Sigmoid colon (tissue), 7 donors: ENCODE measurements around the gene CACNA1G. TPM values are rescaled to one million over a fixed set of nuclear protein-coding genes. Genes with fewer than 3 reads are reported as not detected.

Experiments
- DNase-seq: peaks from one replicate; pipeline ENCODE4 v3.0.0-alpha.2; 2019
- H3K27ac ChIP-seq, 4 donors: fragments of 200-600 bp; sonication (generic); one replicate each; pipeline ENCODE4 v1.5.1; 2016 to 2019; ENCODE audit warnings: mild to moderate bottlenecking in 1 of 4
- H3K27me3 ChIP-seq, 3 donors: fragments of 200-600 bp; sonication (generic); one replicate each; pipeline ENCODE4 v1.5.1; 2019; ENCODE audit warnings: mild to moderate bottlenecking in 1 of 3
- H3K36me3 ChIP-seq, 4 donors: fragments of 200-600 bp; sonication (generic); one replicate each; pipeline ENCODE4 v1.5.1; 2016 to 2019
- H3K4me1 ChIP-seq, 4 donors: fragments of 200-600 bp; sonication (generic); one replicate each; pipeline ENCODE4 v1.5.1; 2017 to 2019
- H3K4me3 ChIP-seq, 4 donors: fragments of 200-600 bp; sonication (generic); one replicate each; pipeline ENCODE4 v1.5.1; 2017 to 2019; ENCODE audit warnings: mild to moderate bottlenecking in 2 of 4, moderate library complexity in 1 of 4
- H3K9me3 ChIP-seq, 4 donors: fragments of 200-600 bp in 3 of 4; sonication (generic) in 3 of 4; one replicate each; pipeline versions ENCODE4 v1.5.1 to v1.6.1; 2013 to 2019
- CTCF ChIP-seq, 4 experiments: fragments of 450-650 bp in 3 of 4; fragments of 200-600 bp in 1 of 4; IDR thresholded peaks; one replicate each; pipeline ENCODE4 v1.5.1; 2016 to 2019; ENCODE audit warnings: antibody characterized with exemption in 4 of 4, mild to moderate bottlenecking in 3 of 4, moderate library complexity in 2 of 4
- EP300 ChIP-seq, 4 donors: sonication (generic); formaldehyde crosslinking; IDR thresholded peaks; one replicate each; pipeline ENCODE4 v1.6.1; 2017; ENCODE audit warnings: antibody characterized with exemption in 4 of 4
- POLR2A ChIP-seq, 2 donors: fragments of 450-650 bp; IDR thresholded peaks; one replicate each; pipeline ENCODE4 v1.6.1; 2016; ENCODE audit warnings: antibody characterized with exemption in 2 of 2, mild to moderate bottlenecking in 2 of 2, moderate library complexity in 2 of 2
- POLR2AphosphoS5 ChIP-seq, 4 donors: sonication (generic); formaldehyde crosslinking; IDR thresholded peaks; one replicate each; pipeline ENCODE4 v1.6.1; 2017; ENCODE audit warnings: antibody characterized with exemption in 4 of 4
- WGBS, 2 donors: extraction: QIAGEN DNeasy Blood & Tissue Kit; methylation state at CpG; one replicate each; pipeline ENCODE4 v1.1.7; 2013; 5-methylcytosine and 5-hydroxymethylcytosine counted together
- intact Hi-C: fragments of 100-400 bp; cut with DNase I; formaldehyde crosslinking; loops from one replicate; pipeline ENCODE4 v1.15.1; 2023
- polyA plus RNA-seq, 3 donors: library from polyadenylated mRNA; stranded (reverse); fragments of 200-250 nt; gene quantifications; one replicate each; pipeline ENCODE4 v1.2.3, GENCODE V29; 2013
- total RNA-seq, 4 donors: library from RNA; depleted of rRNA; stranded (reverse); fragments of >200 nt; gene quantifications; one replicate each; pipeline ENCODE4 v1.1.0, GENCODE V29; 2016
- donor health status: healthy with polysubstance abuse.
- donor health status: Bipolar disorder and iron deficiency.
- donor health status: healthy.

Gene CACNA1G
- total and polyA plus RNA-seq, 7 donors, result under 0.01 to 1.4 (median 0.34) TPM; not detected in 1

- H3K27me3 ChIP-seq, result peaks cover 0 to 6% (median 0%) of the 10 kb centered on the region in 3 donors
- H3K4me1 ChIP-seq, result no peaks in the 10 kb centered on the region
- no peak for DNase-seq
- H3K27ac ChIP-seq, result no peak overlapping the region
- intact Hi-C loops, result no loop called here
- WGBS, 2 donors, result 71 to 75% methylated on average over 13 of the region's 13 CpGs
- no peaks in the 10 kb centered on the region for H3K9me3 ChIP-seq
- no peaks in the 10 kb centered on the region for H3K36me3 ChIP-seq
- H3K4me3 ChIP-seq, result no peak overlapping the region
- TF ChIP-seq POLR2A (IDR thresholded peaks at IDR 0.05) (no peak), CTCF (IDR thresholded peaks at IDR 0.05) (no peak), EP300 (IDR thresholded peaks at IDR 0.05) (no peak), POLR2AphosphoS5 (IDR thresholded peaks at IDR 0.05) (no peak)
Observed at GRCh38 chr17:50576864-50577263, 16.3 kb downstream of the CACNA1G start.

- Histone ChIP-seq H3K4me3 (no peak overlapping the region), H3K9me3 (no peaks in the 10 kb centered on the region), H3K4me1 (no peaks in the 10 kb centered on the region), H3K27ac (no peak overlapping the region), H3K27me3 (peaks cover 0 to 6% (median 0%) of the 10 kb centered on the region in 3 donors), H3K36me3 (no peaks in the 10 kb centered on the region)
- intact Hi-C loops, result no loop called here
- TF ChIP-seq POLR2AphosphoS5 (IDR thresholded peaks at IDR 0.05) (no peak), CTCF (IDR thresholded peaks at IDR 0.05) (no peak), POLR2A (IDR thresholded peaks at IDR 0.05) (no peak), EP300 (IDR thresholded peaks at IDR 0.05) (no peak)
- DNase-seq, result no peak
- WGBS, 2 donors, result 72 to 90% methylated on average over 13 of the region's 13 CpGs
Observed at GRCh38 chr17:50577451-50577954, 17.0 kb downstream of the CACNA1G start.

- Histone ChIP-seq H3K27ac (no peak overlapping the region), H3K4me3 (no peak overlapping the region), H3K27me3 (peaks cover 0 to 6% (median 0%) of the 10 kb centered on the region in 3 donors), H3K4me1 (no peaks in the 10 kb centered on the region), H3K9me3 (no peaks in the 10 kb centered on the region), H3K36me3 (no peaks in the 10 kb centered on the region)
- TF ChIP-seq POLR2AphosphoS5 (IDR thresholded peaks at IDR 0.05) (no peak), POLR2A (IDR thresholded peaks at IDR 0.05) (no peak), CTCF (IDR thresholded peaks at IDR 0.05) (no peak), EP300 (IDR thresholded peaks at IDR 0.05) (no peak)
- DNase-seq, result no peak
- intact Hi-C loops, result no loop called here
- 83% methylated on average over 16 of the region's 16 CpGs for WGBS, 2 donors
Observed at GRCh38 chr17:50578173-50578572, 17.7 kb downstream of the CACNA1G start.

GRCh38 chr17:50579399-50579798, 18.9 kb downstream of the CACNA1G start:
- Histone ChIP-seq H3K36me3 (no peaks in the 10 kb centered on the region), H3K4me1 (no peaks in the 10 kb centered on the region), H3K27ac (no peak overlapping the region), H3K27me3 (peaks cover 0 to 6% (median 0%) of the 10 kb centered on the region in 3 donors), H3K4me3 (no peak overlapping the region), H3K9me3 (no peaks in the 10 kb centered on the region)
- intact Hi-C loops, result no loop called here
- no peak for DNase-seq
- WGBS, 2 donors, result 90 to 93% methylated on average over 7 of the region's 7 CpGs
- TF ChIP-seq EP300 (IDR thresholded peaks at IDR 0.05) (no peak), POLR2AphosphoS5 (IDR thresholded peaks at IDR 0.05) (no peak), POLR2A (IDR thresholded peaks at IDR 0.05) (no peak), CTCF (IDR thresholded peaks at IDR 0.05) (no peak)

- Histone ChIP-seq H3K27me3 (peaks cover 0 to 6% (median 0%) of the 10 kb centered on the region in 3 donors), H3K27ac (no peak overlapping the region), H3K4me1 (no peaks in the 10 kb centered on the region), H3K9me3 (no peaks in the 10 kb centered on the region), H3K36me3 (no peaks in the 10 kb centered on the region), H3K4me3 (no peak overlapping the region)
- TF ChIP-seq CTCF (IDR thresholded peaks at IDR 0.05) (no peak), EP300 (IDR thresholded peaks at IDR 0.05) (no peak), POLR2A (IDR thresholded peaks at IDR 0.05) (no peak), POLR2AphosphoS5 (IDR thresholded peaks at IDR 0.05) (no peak)
- intact Hi-C loops, result no loop called here
- DNase-seq, result no peak
- 94 to 95% methylated on average over 9 of the region's 9 CpGs for WGBS, 2 donors
Observed at GRCh38 chr17:50580646-50581045, 20.1 kb downstream of the CACNA1G start.
